Neural cell (in vitro differentiated cells): Measurements from ENCODE around the gene PKHD1.
A peak's percentile ranks its signal among the peaks of the same experiment; 100 is the strongest.

ENCODE experiments used
- EZH2 ChIP-seq: fragments of 200-600, 300-800 bp; shearing (Covaris generic), sonication (generic); IDR thresholded peaks from 2 replicates; pipeline ENCODE4 v1.6.1; 2014; ENCODE audit warnings: antibody characterized with exemption, low read length, borderline replicate concordance, mild to moderate bottlenecking; ENCODE audit not compliant: insufficient read depth, poor library complexity, severe bottlenecking
- SMC3 ChIP-seq: fragments of 450-650 bp; conservative IDR thresholded peaks from 2 replicates; pipeline ENCODE4 v1.6.1; 2014; ENCODE audit warnings: antibody characterized with exemption, mild to moderate bottlenecking, moderate library complexity; ENCODE audit not compliant: poor library complexity
- TF ChIP-seq, protein P1 (sequence below): fragments of 450-650 bp; IDR thresholded peaks from 2 replicates; pipeline ENCODE4 v1.5.1; 2014; ENCODE audit warnings: antibody characterized with exemption, mild to moderate bottlenecking, moderate library complexity; ENCODE audit not compliant: poor library complexity, severe bottlenecking

DNA sequence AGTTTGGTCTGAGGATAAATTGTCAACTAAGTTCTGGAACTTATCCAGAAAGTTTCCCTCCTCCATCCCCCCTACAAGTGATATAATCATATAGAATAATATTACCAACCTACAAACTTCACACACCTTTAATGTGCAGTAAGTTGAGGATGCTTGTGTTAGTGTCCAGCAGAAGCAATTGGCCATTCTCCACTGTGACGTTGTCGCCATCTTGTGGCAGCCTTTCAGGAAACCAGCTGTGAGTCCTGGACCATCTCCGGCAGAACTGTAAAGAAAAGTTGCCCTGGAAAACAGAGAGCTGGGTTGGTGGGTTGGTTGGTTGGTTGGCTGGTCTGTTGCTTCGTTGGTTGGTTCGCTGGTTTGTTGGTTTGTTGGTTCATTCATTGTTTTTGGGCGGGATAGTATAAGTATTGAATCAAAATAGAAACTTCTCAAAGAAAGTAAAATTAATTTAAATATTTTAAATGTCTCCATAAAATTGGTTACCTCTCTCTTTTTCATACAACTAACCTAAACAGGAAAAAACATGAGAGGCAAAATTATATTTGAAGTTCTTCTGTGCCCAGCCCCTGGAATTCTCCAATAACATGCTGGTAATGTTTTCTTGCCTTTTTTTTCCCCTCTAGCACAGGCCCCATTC is 127.5 kb downstream of the PKHD1 start:
- no peak for TF ChIP-seq EZH2
- TF ChIP-seq, protein P1, sequence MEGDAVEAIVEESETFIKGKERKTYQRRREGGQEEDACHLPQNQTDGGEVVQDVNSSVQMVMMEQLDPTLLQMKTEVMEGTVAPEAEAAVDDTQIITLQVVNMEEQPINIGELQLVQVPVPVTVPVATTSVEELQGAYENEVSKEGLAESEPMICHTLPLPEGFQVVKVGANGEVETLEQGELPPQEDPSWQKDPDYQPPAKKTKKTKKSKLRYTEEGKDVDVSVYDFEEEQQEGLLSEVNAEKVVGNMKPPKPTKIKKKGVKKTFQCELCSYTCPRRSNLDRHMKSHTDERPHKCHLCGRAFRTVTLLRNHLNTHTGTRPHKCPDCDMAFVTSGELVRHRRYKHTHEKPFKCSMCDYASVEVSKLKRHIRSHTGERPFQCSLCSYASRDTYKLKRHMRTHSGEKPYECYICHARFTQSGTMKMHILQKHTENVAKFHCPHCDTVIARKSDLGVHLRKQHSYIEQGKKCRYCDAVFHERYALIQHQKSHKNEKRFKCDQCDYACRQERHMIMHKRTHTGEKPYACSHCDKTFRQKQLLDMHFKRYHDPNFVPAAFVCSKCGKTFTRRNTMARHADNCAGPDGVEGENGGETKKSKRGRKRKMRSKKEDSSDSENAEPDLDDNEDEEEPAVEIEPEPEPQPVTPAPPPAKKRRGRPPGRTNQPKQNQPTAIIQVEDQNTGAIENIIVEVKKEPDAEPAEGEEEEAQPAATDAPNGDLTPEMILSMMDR = peak; percentile 92
- TF ChIP-seq SMC3 = peak; percentile 96
